Activated gamma-delta T cell (primary cell): Measurements from ENCODE around the gene DAPK1.
"Not testable (repeated sequence)": the region's sequence is repeated elsewhere in the genome, so short reads cannot be mapped to it uniquely, and the experiment has no call there.

ENCODE experiments used
- DNase-seq: peaks from one replicate; lab custom pipeline; 2025; lab: John Stamatoyannopoulos, UW

DAPK1 gene

DNA sequence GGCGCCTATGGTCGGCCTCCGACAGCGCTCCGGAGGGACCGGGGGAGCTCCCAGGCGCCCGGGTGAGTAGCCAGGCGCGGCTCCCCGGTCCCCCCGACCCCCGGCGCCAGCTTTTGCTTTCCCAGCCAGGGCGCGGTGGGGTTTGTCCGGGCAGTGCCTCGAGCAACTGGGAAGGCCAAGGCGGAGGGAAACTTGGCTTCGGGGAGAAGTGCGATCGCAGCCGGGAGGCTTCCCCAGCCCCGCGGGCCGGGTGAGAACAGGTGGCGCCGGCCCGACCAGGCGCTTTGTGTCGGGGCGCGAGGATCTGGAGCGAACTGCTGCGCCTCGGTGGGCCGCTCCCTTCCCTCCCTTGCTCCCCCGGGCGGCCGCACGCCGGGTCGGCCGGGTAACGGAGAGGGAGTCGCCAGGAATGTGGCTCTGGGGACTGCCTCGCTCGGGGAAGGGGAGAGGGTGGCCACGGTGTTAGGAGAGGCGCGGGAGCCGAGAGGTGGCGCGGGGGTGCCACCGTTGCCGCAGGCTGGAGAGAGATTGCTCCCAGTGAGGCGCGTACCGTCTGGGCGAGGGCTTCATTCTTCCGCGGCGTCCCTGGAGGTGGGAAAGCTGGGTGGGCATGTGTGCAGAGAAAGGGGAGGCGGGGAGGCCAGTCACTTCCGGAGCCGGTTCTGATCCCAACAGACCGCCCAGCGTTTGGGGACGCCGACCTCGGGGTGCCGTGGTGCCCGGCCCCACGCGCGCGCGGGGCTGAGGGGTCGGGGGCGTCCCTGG lies 561 bp downstream of the DAPK1 start:
- DNase-seq, result no peak

DNA sequence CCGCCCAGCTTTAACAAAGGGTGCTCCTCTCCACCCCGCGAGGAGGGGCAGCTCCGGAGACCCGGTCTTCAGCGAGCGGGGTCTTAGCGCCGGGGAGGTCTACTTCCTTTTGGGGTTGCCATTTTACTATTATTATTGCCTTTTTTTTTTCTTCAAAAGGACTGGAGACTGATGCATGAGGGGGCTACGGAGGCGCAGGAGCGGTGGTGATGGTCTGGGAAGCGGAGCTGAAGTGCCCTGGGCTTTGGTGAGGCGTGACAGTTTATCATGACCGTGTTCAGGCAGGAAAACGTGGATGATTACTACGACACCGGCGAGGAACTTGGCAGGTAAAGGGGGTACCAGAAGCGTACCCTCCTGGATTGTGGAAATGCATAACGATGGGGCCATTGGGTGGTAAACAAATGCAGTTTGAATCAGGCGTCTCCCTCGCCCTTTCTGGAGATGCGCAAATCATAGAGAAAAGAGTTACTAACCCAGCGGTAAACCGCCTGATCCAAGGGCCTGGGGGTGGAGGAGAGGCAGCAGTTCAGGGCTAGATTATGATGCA lies 1.2 kb downstream of the DAPK1 start:
- DNase-seq, result no peak

DNA sequence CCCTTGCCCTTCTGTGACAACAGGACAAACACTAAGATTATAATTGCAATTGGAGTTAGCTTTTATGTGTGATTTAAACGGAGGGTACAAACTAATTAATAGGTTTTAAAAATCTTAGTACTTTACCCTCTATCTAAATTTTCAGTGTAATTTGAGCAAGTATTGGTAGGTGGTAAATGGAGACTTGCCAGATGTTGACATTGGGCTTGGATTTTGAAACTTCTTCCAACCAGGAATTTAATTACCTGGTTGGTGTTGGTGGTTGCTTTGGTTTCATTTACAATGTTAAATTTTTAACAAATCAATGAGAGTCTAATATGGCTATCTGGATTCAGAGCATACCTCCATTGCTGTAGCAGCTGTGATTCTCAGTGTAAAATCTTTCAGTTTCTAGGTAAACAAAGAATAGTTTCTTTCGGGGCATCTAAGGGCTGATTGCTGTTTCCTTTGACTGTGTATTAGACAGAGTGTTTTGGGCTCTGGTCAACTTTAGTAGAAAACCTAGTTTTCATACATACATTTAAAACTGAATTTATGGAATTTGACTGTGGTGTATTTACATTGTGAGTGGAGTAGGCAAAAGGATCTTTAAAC lies 1.9 kb downstream of the DAPK1 start:
- no peak for DNase-seq

DNA sequence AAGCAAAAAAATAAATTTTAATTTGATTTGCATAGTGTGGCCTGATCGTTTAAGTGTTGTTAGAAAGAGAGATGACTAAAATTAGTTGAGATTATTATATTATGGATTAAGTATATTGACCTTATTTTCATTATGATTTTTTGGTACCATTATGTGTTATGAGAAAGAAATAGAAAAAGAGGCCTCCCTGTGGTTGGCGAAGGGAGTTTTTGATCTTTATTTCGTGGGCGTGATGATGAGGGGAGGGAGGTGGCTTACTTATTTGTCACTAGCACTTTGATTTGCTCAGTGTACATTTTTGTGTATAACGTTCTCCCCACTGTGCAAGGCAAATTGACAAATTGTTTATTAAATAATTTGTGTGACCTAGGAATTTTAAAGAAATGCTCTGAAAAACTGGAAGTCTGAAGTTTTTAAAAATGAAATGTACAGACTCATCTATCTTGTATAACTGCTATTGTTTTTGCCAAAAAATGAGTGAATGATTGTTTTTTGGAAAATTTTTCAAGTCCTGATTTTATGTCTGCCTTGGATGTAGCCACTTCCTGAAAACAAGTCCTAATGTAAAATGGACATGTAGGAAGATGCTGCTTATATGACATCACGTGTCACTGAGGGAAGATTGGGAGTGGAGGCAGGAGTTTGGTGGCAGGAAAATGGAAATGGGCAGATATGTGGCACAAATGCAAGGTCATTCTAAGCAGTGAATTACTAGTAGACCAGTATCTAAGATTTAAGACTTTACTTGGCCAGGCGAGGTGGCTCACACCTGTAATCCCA lies 3.0 kb downstream of the DAPK1 start:
- no peak for DNase-seq

DNA sequence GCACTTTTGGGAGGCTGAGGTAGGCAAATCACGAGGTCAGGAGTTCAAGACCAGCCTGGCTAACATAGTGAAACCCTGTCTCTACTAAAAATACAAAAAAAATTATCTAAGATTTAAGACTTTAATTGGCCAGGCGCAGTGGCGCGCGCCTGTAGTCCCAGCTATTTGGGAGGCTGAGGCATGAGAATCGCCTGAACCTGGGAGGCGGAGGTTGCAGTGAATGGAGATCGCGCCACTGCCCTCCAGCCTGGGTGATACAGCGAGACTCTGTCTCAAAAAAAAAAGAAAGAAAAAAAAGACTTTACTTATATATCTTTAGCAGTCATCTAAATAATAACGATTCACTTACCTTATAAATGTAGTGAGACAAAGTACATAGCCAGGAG lies 3.6 kb downstream of the DAPK1 start:
- not testable (repeated sequence) for DNase-seq

DNA sequence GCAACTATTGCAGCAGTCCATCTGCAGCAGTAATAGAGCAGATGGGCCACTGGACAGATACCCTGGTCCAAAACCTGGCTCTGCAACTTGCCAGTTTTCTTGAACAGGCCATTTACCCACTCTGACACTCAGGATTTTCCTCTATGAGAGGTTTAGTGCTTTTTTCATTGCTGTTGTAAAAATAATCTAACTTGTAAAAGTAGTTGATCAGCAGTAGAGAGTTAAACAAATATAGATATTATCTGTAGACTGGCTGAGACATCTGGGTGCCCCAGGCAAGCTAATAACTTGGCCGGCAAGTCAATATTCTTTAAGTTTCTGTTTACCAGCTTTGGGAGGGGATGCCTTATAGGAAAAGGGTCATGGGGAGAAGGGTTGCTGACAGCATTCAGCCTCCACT lies 4.1 kb downstream of the DAPK1 start:
- no peak for DNase-seq

DNA sequence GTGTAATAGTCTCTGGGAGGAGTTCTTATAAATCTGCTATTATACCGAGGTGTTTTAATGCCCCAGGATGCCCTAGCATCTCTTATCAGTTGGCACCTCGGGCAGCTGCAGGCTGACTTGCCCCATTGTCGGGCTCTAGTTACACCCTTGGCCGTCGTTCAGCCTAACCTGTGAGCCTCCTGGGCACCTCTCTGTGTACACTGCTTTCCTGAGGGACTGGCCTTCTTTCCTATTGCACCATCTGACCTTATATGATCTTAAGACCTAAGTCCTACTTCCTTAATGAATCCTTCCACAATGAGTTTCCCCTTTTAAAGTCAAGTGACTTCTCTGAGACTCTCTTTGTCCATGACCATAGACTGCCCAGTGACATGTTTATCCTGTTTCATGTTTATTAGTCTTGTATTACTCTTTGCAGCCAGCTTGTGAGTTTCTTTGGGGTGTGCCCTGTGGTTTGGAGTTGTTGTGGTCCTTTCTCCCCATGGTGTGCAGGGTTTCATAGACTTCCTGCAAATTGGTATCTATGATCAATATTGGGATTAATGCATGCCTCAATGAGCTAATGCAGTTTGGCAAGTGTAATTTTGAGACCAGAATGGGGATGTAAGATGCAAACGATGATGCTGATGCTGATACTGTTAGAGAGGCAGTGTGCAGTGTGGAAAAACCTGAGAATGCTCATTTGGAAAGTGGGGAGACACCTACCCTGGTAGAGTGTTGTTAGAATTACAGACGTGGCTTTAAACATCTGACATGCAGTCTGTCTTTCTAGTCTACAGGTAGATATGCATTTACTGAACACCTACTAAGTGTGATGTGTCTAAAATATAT lies 4.9 kb downstream of the DAPK1 start:
- DNase-seq, result no peak

DNA sequence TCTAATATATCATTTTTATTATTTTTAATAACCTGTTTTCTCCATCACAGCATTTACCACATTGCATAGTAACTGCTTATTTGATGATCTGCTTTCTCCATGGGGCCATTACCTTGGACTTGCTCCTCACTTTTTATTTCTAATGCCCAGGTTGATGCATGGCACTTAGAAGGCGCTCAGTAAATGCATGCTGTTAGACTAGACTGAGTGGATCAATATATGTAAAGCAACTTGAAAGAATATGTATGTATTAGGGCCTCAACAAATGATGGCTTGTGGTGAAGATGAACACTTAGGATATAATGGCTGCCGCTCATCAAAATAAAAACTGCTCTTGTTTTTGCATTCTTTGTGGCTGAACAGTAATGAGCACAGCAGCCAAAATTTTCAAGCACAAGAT lies 5.8 kb downstream of the DAPK1 start:
- DNase-seq, result no peak

DNA sequence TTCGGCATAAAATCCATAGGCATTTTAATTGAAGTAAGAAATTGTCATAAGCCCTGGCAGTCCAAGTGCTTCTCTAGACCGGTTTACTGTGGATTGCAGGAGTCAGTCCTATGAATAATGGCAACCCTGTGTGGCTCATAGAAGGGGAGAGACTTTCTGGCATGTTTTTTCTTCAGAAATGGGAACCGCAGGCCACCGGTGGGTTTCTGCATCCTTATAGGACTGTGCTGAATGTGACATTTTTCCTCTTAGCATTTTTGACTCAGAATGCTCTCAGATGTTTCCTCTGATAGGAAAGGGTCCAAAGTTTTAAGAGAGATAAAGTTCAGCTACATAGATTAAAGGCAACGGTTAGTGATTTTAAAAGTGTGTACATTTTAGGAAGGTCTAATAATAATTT lies 6.3 kb downstream of the DAPK1 start:
- DNase-seq, result no peak

DNA sequence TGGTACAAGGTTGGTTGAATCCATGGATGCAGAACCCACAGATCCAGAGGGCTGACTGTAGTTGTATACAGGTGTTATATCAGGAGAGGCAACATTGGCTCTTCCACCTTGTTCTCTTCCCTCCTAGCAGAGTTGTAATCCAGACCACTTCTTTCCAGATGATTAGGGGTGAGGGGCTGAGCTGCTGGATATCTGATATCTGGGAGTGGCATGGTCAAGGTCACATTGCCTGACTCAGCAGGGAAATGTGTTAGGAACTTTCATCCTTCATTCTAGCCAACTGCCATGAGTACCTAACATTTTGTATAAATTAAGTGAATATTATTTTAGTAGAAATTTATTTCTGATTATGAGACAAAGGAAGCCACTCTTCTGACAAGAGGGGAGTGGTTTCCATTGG lies 7.3 kb downstream of the DAPK1 start:
- DNase-seq, result no peak

DNA sequence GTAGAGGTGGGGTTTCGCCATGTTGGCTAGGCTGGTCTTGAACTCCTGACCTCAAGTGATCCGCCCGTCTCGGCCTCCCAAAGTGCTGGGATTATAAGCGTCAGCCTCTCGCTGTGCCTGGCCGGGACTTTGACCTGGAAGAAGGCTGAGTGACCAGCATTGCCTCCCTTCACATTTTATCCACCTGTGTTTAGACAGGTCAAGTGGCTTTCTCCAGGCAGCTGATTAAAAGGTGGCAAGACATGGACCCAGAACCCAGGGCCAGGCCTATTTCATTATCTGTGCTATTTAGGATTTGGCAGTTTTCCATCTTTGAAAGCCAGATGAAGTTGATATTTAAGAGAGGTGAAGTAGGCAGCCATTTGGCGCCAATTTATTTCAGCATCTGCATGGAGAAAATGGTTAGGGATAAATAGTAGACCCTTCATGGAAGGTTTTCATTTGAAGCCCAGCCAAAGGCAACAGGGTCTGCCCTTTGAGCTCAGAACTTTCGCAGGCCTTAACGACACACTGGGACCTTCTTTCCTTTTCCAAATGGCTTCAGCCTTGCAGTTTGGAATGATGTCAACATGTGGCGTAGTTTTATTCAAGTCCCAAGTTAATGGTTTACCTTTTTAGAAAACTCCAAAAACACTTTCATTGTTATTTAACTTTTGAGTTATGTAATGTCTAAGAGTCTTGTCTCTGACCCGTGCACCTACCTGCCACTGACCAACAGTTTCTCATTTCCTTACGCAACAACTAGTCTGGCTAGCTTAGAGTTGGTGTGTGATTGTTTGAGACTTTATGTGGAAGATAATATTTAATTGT lies 8.4 kb downstream of the DAPK1 start:
- no peak for DNase-seq

DNA sequence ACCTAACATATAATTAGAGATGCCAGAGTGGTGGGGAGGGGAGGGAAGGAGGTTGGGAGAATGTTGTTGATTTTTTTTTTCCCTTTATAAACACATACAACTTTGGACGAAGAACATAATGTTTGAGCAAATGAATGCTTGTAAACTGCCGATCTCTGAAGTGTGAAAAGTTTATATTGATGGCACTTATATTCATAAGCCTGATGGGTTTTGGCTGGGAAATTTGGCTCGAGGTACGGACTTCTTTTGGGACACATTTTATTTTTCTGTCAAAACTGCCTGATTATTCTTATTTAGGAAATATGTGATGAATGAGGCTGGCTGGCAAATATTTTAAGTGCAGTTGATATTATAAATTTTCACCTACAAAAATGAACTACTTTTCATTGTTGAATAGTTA lies 9.9 kb downstream of the DAPK1 start:
- DNase-seq, result no peak

DNA sequence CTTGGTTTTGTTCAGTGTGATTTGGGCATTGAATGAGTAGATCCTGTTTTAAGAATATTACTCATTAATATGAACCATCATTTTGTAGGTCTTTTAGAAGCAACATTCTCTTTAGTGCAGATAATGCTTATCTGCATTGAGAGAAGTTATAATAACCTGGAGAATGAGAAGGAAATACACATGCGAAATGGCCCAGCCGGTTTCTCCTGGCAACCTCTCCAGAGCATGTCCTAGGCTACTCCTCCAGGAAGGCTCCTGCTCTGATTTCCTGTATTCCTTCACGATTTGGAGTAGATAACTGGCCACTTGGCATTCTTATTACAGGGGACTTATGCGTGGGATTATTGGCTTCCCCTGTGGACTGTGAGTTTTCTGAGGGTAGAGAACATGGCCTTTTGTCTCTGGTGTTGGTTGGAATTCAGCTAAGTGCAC lies 12.6 kb downstream of the DAPK1 start:
- no peak for DNase-seq

DNA sequence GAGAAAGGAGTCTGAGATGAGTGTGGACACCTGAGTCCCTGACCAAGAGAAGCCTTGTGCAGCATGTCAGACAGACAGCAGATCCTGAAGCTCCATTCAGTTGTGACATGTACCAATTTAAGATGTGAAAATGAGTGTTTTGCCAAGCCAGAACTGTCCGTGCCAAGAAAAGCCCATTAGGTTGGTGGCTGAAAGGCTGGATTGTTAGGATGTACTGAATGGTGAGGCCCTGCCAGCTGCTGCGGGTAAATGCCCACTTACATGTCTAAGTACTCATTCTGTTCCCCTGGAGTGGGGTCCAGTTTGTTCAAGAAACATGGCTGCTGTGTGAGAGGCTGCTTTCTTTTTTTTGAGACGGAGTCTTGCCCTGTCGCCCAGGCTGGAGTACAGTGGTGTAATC lies 14.6 kb downstream of the DAPK1 start:
- DNase-seq, result no peak

DNA sequence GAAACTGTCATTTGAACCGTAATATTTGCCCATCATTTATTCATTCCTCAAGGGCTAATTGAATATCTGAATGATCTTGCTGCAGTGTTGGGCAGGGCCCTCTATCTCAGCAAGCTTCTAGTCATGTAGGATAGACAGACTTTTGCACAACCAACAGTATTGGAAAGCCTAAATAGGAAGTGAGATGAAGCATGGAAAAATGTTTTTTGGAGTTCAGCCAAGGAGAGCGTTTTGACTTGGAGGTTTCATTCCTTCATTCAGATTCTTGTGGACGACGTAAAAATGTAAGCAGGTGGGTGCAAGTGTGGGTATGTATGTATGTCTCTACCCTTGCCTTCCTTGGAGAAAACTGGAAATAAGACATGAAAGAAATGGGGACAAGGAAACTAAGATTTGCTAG lies 15.5 kb downstream of the DAPK1 start:
- DNase-seq, result no peak

DNA sequence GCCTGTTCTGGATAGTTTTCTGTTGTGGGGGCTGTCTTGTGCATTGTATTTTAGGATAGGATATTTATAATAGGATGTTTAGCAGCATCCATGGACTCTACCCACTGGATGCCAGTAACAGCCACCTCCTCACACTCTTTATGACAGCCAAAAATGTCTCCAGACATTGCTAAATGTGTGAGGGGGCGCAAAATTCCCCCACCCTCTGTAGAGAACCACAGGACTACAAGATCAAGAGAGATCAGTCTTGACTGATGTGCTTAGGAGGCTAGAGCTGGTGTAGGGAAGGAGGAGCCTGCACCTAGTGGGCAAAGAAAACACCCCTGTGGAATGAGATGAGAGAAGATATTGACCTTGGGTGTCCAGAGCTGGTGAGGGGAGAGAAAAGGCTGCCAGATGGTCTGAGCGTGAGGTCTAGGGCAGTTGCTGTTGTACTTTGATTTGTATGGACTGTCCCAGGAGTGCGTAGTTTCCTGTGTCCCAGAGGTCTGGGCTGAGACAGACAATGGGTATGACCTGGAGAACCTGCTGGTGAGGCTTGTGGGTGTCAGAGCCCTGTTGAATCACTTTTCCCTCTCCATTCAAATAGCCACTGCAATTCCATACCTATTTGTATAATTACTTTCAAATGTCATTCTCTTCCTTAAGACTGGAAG lies 16.3 kb downstream of the DAPK1 start:
- no peak for DNase-seq

DNA sequence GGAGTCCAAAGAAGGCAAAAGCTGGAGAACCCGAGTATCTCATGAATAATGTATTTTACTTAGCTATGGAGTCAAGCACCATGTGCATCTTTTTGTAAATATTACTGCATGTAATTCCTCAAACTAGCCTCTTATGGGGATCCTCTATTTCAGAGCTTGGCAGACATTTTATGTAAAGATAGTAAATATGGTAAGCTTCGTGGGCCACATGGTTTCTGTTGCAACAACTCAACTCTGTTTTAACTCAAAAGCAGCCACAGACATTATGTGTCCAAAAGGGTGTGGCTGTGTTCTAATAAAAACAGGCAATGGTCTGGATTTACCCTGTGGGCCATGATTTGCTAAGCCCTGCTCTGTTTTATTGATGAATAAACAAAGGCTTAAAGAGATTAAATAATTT lies 17.3 kb downstream of the DAPK1 start:
- no peak for DNase-seq

DNA sequence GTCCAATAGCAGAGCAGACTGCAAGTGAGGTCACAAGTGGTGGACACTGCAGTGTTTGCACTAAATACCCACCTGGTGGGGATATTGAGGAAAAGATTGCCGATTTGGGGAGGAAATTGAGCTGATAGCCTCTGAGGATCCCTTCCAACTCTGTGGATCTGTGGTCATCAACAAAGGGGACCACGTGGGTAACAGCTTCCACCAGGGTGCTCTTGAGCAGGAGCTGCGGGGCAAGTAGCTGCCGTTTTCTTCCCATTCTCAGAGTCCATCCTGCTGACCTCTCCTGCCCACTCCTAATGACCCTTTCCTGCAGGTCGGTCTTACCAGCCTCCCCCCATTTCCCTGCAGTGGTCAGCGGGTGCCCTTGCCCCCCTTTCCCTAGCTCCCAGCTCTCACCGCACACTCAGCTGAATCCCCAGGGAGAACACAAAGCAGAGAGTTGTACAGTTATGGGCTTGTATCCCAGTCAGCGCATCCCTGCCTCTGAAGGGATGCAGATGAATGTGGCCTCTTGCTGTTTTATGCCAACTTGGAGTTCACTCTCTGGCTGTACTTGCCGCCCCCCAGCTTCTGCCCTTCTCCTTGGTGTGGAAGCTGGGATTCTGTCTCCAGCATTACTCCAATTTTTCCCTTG lies 18.0 kb downstream of the DAPK1 start:
- DNase-seq, result no peak

DNA sequence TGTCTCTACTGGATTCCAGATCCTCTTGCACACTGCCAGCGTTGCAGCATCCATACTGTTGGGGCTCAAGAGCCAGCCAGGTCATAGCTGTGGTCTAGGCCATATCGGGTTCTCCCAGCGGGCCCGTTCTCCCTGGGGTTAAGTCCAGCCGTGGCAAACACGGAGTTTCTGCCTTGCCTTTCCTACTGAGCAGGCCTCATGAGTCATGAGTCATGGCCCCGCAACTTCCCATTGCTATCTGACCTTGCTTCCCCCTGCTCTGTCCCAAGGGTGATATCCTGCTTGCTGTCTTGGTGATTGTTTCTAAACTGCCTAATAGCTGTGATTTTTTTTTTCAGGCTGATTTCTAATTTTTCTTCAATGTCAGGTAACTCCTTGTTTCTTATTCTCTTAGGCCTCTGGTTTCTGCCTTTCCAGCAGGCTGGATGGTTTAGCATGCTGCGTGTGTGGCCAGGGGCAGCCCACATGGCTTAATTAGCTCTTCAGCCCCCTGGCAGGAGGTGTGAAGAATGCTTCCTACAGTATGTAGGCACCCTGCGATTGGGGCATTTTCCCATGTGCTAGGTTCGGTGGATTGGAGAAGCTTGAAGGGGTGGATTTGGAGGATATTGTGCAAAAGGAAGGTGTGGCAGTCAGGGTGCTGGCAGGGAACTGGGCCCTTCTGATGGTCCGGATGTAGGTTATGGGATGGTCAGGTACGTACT lies 18.7 kb downstream of the DAPK1 start:
- no peak for DNase-seq

DNA sequence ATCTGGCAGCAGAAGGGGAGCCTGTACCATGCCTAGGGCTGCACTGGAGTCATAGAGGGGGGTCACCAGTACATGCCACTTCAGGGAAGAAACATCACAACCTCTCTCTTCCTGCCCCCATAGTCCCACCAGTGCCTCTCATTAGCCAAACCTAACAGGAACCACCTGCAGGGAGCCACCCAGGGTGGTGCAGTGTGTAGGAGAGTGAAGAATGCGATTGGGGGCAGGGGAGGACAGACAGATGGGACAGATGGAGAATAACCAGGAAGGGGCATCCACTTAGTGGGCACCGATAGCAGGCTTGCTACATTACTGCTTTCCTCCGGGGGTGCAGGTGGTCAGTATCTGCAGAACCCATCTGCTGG lies 19.2 kb downstream of the DAPK1 start:
- DNase-seq, result no peak
